Mesenchymal stem cell (in vitro differentiated cells and primary cell): Measurements from ENCODE around the gene TNS1.
A peak's percentile ranks its signal among the peaks of the same experiment; 100 is the strongest.

Source experiments
- DNase-seq: peaks from one replicate; pipeline ENCODE4 v3.0.0-alpha.2; 2013
- H2AFZ ChIP-seq: one replicate; pipeline ENCODE4 v1.6.1; 2013; ENCODE audit warnings: low read depth, mild to moderate bottlenecking, control low read depth, inconsistent platforms, low read length, moderate library complexity
- H2AK5ac ChIP-seq: 2 replicates; pipeline ENCODE4 v1.6.1; 2013; ENCODE audit warnings: low read length, moderate library complexity, mild to moderate bottlenecking, inconsistent platforms; ENCODE audit not compliant: severe bottlenecking
- H2BK120ac ChIP-seq: one replicate; pipeline ENCODE4 v1.6.1; 2013; ENCODE audit warnings: low read depth, mild to moderate bottlenecking, inconsistent platforms, low read length, moderate library complexity
- H2BK12ac ChIP-seq, 2 experiments: one replicate each; pipeline ENCODE4 v1.6.1; 2013; ENCODE audit warnings: inconsistent platforms in 2 of 2, low read length in 2 of 2, mild to moderate bottlenecking in 2 of 2, moderate library complexity in 2 of 2, control low read depth in 1 of 2
- H2BK15ac ChIP-seq: one replicate; pipeline ENCODE4 v1.6.1; 2013; ENCODE audit warnings: mild to moderate bottlenecking, low read depth, inconsistent platforms; ENCODE audit not compliant: poor library complexity, severe bottlenecking
- H2BK5ac ChIP-seq: 2 replicates; pipeline ENCODE4 v1.6.1; 2013; ENCODE audit warnings: low read depth, mild to moderate bottlenecking, low read length, control low read depth, inconsistent platforms; ENCODE audit not compliant: poor library complexity, severe bottlenecking
- H3K14ac ChIP-seq, 2 experiments: one replicate each; pipeline ENCODE4 v1.6.1; 2013; ENCODE audit warnings: inconsistent platforms in 2 of 2, low read length in 2 of 2, control low read depth in 1 of 2, mild to moderate bottlenecking in 1 of 2, moderate library complexity in 1 of 2
- H3K18ac ChIP-seq, 2 experiments: one replicate each; pipeline ENCODE4 v1.6.1; 2013; ENCODE audit warnings: inconsistent platforms in 2 of 2, low read length in 2 of 2, control low read depth in 1 of 2, low read depth in 1 of 2, mild to moderate bottlenecking in 1 of 2
- H3K23ac ChIP-seq, 2 experiments: one replicate each; pipeline ENCODE4 v1.6.1; 2013; ENCODE audit warnings: inconsistent platforms in 2 of 2, low read length in 2 of 2, mild to moderate bottlenecking in 2 of 2, moderate library complexity in 2 of 2, control low read depth in 1 of 2
- H3K27ac ChIP-seq: 2 replicates; pipeline ENCODE4 v1.5.1; 2013; ENCODE audit warnings: mild to moderate bottlenecking, moderate library complexity, low read length, control low read depth, inconsistent platforms; ENCODE audit not compliant: poor library complexity, severe bottlenecking
- H3K27me3 ChIP-seq, 2 experiments: 2 replicates each; pipeline versions ENCODE4 v1.6.1 to v1.7.0; 2013; ENCODE audit warnings: low read length in 2 of 2, mild to moderate bottlenecking in 2 of 2, moderate library complexity in 2 of 2, control low read depth in 1 of 2, inconsistent platforms in 1 of 2; ENCODE audit not compliant: control insufficient read depth in 1 of 2, insufficient read depth in 1 of 2
- H3K36me3 ChIP-seq, 2 experiments: 2 replicates each; pipeline versions ENCODE4 v1.6.1 to v1.7.0; 2013; ENCODE audit warnings: low read length in 2 of 2, control low read depth in 1 of 2, inconsistent platforms in 1 of 2, low read depth in 1 of 2, mild to moderate bottlenecking in 1 of 2; ENCODE audit not compliant: insufficient read depth in 2 of 2, control insufficient read depth in 1 of 2
- H3K4ac ChIP-seq, 2 experiments: one replicate each; pipeline ENCODE4 v1.6.1; 2013; ENCODE audit warnings: inconsistent platforms in 2 of 2, low read length in 2 of 2, mild to moderate bottlenecking in 2 of 2, moderate library complexity in 2 of 2, control low read depth in 1 of 2, low read depth in 1 of 2
- H3K4me1 ChIP-seq: 2 replicates; pipeline ENCODE4 v1.6.1; 2013; ENCODE audit warnings: low read depth, low read length, control low read depth; ENCODE audit not compliant: control insufficient read depth, insufficient read depth
- H3K4me2 ChIP-seq: 2 replicates; pipeline ENCODE4 v1.6.1; 2013; ENCODE audit warnings: low read length, mild to moderate bottlenecking, inconsistent platforms; ENCODE audit not compliant: poor library complexity, severe bottlenecking
- H3K4me3 ChIP-seq, 2 experiments: 2 replicates each; pipeline versions ENCODE4 v1.5.1 to v1.7.0; 2013; ENCODE audit warnings: low read length in 2 of 2, mild to moderate bottlenecking in 2 of 2, control low read depth in 1 of 2, low read depth in 1 of 2; ENCODE audit not compliant: insufficient read depth in 1 of 2
- H3K79me1 ChIP-seq: replicated peaks from 2 replicates; pipeline ENCODE4 v1.6.1; 2013; ENCODE audit warnings: mild to moderate bottlenecking, control low read depth, low read length, inconsistent platforms; ENCODE audit not compliant: poor library complexity, severe bottlenecking
- H3K9ac ChIP-seq: 2 replicates; pipeline ENCODE4 v1.7.0; 2013; ENCODE audit warnings: mild to moderate bottlenecking, low read length, moderate library complexity
- H3K9me3 ChIP-seq: 2 replicates; pipeline ENCODE4 v1.7.0; 2013; ENCODE audit warnings: mild to moderate bottlenecking, low read length; ENCODE audit not compliant: control insufficient read depth
- H4K8ac ChIP-seq: one replicate; pipeline ENCODE4 v1.6.1; 2013; ENCODE audit warnings: inconsistent platforms, mild to moderate bottlenecking, low read length, moderate library complexity
- H4K91ac ChIP-seq: one replicate; pipeline ENCODE4 v1.6.1; 2013; ENCODE audit warnings: mild to moderate bottlenecking, low read length, inconsistent platforms
- WGBS: methylation state at CpG from one replicate; pipeline ENCODE4 v1.1.7; 2013; ENCODE audit warnings: mixed read lengths; 5-methylcytosine and 5-hydroxymethylcytosine counted together

TNS1 gene

DNA sequence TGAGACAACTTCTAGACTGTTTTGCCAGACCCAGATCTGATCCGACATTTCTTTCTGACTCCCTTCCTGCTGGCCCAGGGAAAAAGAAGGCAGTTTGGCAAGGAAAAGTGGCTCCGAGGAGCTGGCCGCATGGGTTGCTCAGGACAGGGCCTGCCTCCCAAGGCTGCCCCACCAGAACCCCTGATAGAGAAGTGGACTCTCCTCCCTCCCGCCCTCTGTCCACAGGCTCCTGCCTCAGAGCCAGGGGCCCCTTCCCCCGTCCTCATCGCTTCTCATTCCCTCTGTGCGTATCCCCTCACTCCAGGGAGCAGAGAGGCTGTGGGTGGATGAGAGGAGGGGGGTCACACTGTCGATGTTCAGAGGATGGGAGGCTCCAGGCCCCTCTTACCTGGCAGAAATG is 110.2 kb downstream of the TNS1 start:
- no peak overlapping the region for H4K8ac ChIP-seq
- no peak overlapping the region for H3K27ac ChIP-seq
- no peak overlapping the region for H3K14ac ChIP-seq
- no peaks in the 10 kb centered on the region for H3K9me3 ChIP-seq
- H4K91ac ChIP-seq: no peak overlapping the region
- H3K4ac ChIP-seq: no peak overlapping the region
- no peak overlapping the region for H3K4me3 ChIP-seq
- peaks cover 17% of the 10 kb centered on the region for H3K79me1 ChIP-seq
- H2AK5ac ChIP-seq: no peak overlapping the region
- DNase-seq: no peak
- no peak overlapping the region for H2BK120ac ChIP-seq
- no peak overlapping the region for H2AFZ ChIP-seq
- H3K18ac ChIP-seq: no peak overlapping the region
- H3K9ac ChIP-seq: no peak overlapping the region
- WGBS: 86% methylated on average over 2 of the region's 8 CpGs
- H3K4me2 ChIP-seq: no peak overlapping the region
- no peaks in the 10 kb centered on the region for H3K27me3 ChIP-seq
- H2BK5ac ChIP-seq: no peak overlapping the region
- no peak overlapping the region for H2BK12ac ChIP-seq
- peaks cover 16% of the 10 kb centered on the region for H3K4me1 ChIP-seq
- H2BK15ac ChIP-seq: no peak overlapping the region
- H3K36me3 ChIP-seq: peaks cover 79 to 98% of the 10 kb centered on the region in 2 experiments
- H3K23ac ChIP-seq: no peak overlapping the region

DNA sequence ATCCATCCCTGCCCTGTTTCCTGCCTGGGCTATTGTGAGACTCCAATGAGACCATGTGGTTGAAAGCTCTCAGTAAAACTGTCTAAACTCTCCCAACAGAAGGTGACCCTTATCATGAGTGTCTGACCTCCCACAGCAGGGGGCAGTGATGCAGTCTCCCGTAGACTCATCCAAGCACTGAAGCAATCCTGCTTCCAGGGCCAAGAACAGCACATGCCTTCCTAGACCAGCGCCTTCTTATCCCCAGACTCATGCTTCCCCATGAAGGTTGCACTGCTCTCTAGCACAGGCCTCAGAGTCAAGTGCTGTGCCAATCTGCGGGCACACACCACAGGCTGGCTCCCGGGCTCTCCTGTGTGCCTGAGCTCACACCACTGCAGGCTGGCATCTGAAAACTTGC is 112.3 kb downstream of the TNS1 start:
- Histone ChIP-seq H3K4me3 (no peak overlapping the region), H2BK120ac (no peak overlapping the region), H3K4ac (no peak overlapping the region), H2BK12ac (no peak overlapping the region), H2BK5ac (no peak overlapping the region), H3K36me3 (peaks cover 80 to 95% of the 10 kb centered on the region in 2 experiments), H4K8ac (no peak overlapping the region), H3K14ac (no peak overlapping the region), H2AFZ (no peak overlapping the region), H3K4me1 (peaks cover 16% of the 10 kb centered on the region), H3K27me3 (no peaks in the 10 kb centered on the region), H4K91ac (no peak overlapping the region), H3K79me1 (peaks cover 15% of the 10 kb centered on the region), H3K4me2 (no peak overlapping the region), H3K9me3 (no peaks in the 10 kb centered on the region), H3K27ac (no peak overlapping the region), H2BK15ac (no peak overlapping the region), H3K18ac (no peak overlapping the region), H3K23ac (no peak overlapping the region), H3K9ac (peak overlapping the region; percentile 25), H2AK5ac (no peak overlapping the region)
- 64% methylated on average over 4 of the region's 4 CpGs for WGBS
- peak; percentile 79 for DNase-seq

DNA sequence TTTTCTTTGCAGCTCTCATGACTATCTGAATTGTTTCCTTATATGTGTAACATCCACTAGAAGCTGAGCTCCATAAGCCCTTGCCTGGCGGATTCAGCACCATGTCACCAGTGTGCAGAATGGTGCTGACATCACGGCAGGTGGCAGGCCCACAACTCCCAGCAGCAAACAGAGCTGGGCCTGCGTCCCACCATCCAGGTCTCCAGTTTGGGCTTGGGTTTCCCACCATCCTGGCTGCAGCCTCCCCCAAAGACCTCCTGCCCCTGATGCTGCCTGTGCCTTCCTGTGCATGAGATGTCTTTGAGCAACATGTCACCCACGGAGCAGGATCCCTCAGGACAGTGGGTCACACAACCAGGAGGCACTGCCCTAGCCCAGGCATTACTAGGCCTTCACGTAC is 113.1 kb downstream of the TNS1 start:
- H2BK15ac ChIP-seq: no peak overlapping the region
- peak overlapping the region in 1 of 2 experiments; percentile 35 for H3K14ac ChIP-seq
- no peak overlapping the region for H3K4me2 ChIP-seq
- H2BK12ac ChIP-seq: no peak overlapping the region
- peaks cover 79 to 95% of the 10 kb centered on the region in 2 experiments for H3K36me3 ChIP-seq
- H3K9me3 ChIP-seq: no peaks in the 10 kb centered on the region
- H3K27ac ChIP-seq: no peak overlapping the region
- peaks cover 15% of the 10 kb centered on the region for H3K79me1 ChIP-seq
- no peak overlapping the region for H2AFZ ChIP-seq
- H3K4me1 ChIP-seq: peaks cover 16% of the 10 kb centered on the region
- no peak overlapping the region for H4K8ac ChIP-seq
- no peak overlapping the region for H3K4ac ChIP-seq
- 98% methylated on average over 5 of the region's 5 CpGs for WGBS
- H3K18ac ChIP-seq: no peak overlapping the region
- H3K9ac ChIP-seq: peak overlapping the region; percentile 25
- no peak overlapping the region for H3K23ac ChIP-seq
- no peak overlapping the region for H3K4me3 ChIP-seq
- H3K27me3 ChIP-seq: no peaks in the 10 kb centered on the region
- H2AK5ac ChIP-seq: no peak overlapping the region
- no peak overlapping the region for H2BK120ac ChIP-seq
- DNase-seq: no peak
- peak overlapping the region; percentile 14 for H4K91ac ChIP-seq
- H2BK5ac ChIP-seq: no peak overlapping the region

DNA sequence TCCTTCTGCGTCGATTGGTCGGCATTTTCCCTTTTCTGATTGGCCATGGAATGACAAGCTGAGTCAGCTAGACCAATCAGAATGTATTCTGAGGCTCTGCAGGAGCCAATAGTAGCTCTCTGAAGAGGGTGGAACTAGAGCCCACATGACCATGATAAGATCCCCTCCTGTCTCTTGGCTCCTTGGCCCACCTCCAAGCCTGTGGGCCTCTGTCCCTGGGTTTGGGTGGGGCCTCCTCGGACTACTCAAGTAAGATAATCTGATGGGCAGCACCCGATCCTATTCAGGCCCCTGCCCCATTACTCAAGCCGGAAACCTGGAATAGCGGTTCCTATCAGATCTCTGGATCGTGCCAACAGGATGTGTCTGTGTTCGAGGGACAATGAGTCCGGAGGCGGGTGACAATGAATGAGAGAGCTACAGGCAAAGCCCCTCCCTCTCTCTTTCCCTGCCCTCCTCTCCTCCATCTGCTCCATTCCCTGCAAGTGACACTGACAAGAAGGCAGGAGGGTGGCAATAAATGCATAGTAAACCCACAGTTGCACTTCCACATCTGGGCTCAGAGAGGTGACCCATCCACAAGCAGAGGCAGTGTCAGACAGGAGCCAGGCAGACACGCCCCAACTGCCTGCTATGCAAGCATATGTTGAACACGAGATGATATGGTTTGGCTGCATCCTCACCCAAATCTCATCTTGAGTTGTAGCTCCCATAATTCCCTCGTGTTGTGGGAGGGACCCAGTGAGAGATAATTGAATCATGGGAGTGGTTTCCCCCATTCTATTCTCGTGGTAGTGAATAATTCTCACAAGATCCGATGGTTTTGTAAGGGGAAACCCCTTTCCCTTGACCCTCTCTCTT is 114.7 kb downstream of the TNS1 start:
- H2BK15ac ChIP-seq: no peak overlapping the region
- H3K9me3 ChIP-seq: no peaks in the 10 kb centered on the region
- no peak overlapping the region for H3K18ac ChIP-seq
- H2BK120ac ChIP-seq: no peak overlapping the region
- WGBS: 90% methylated on average over 16 of the region's 16 CpGs
- H3K23ac ChIP-seq: no peak overlapping the region
- H3K4me3 ChIP-seq: no peak overlapping the region
- no peak overlapping the region for H4K8ac ChIP-seq
- no peak overlapping the region for H3K4me2 ChIP-seq
- no peak overlapping the region for H3K14ac ChIP-seq
- peaks cover 74 to 94% of the 10 kb centered on the region in 2 experiments for H3K36me3 ChIP-seq
- peaks cover 14% of the 10 kb centered on the region for H3K4me1 ChIP-seq
- no peak overlapping the region for H3K27ac ChIP-seq
- H3K27me3 ChIP-seq: no peaks in the 10 kb centered on the region
- H3K79me1 ChIP-seq: peaks cover 11% of the 10 kb centered on the region
- no peak overlapping the region for H2BK5ac ChIP-seq
- peak overlapping the region; percentile 35 for H3K9ac ChIP-seq
- no peak overlapping the region for H2AFZ ChIP-seq
- no peak overlapping the region for H2AK5ac ChIP-seq
- no peak overlapping the region for H3K4ac ChIP-seq
- no peak overlapping the region for H4K91ac ChIP-seq
- H2BK12ac ChIP-seq: no peak overlapping the region
- no peak for DNase-seq
